HG03025 (cell line): ENCODE results near the gene EXOC4.

Source experiments
- ATAC-seq: cut with Tn5 transposase; IDR thresholded peaks from one replicate; pipeline ENCODE4 v1.9.1; 2021; ENCODE audit warnings: mild to moderate bottlenecking, moderate library complexity; ENCODE audit not compliant: unreplicated experiment, low FRiP score

The EXOC4 gene

GRCh38 chr7:133727476-133728214, 474.8 kb downstream of the EXOC4 start:
- no peak for ATAC-seq

GRCh38 chr7:133730360-133730759, 477.5 kb downstream of the EXOC4 start:
- no peak for ATAC-seq

DNA sequence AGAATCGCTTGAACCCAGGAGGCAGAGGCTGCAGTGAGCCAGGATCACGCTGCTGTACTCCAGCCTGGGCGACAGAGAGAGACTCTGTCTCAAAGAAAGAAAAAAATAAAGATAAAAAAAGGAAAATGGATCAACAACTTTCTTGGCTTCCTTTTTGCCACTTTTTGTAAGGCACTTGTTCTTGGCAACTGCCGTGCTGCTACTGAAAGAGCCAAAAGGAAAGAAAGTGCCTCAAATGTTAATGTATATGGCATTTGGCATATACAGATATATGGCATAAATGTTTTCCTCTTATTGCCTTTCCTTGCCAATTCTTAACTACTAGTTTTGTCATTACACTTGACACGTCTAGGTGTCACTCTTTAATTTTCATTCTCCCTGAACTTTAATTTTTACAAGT, 480.5 kb downstream of the EXOC4 start:
- no peak for ATAC-seq

DNA sequence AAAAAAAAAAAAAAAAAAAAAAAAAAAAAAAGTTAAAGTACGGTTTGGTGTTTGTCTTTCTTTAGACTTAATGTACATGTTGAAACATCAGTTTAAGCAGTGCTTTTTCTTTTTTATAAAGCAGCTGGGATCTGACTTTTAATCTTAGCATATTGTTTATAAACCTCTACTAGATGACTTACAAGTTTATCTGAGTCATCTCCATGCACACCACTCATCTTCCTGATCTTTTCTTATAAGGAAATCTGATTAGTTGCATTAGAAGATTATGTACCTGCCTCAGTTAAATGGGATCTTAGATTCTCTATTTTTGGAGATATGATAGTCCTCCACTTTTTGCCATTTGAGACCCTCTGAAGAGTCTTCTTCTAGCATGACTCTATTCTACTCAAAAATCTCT, 482.3 kb downstream of the EXOC4 start:
- no peak for ATAC-seq

GRCh38 chr7:133739817-133740216, 486.9 kb downstream of the EXOC4 start:
- no peak for ATAC-seq

- no peak for ATAC-seq
Measured at GRCh38 chr7:133741078-133741477, 488.2 kb downstream of the EXOC4 start.

DNA sequence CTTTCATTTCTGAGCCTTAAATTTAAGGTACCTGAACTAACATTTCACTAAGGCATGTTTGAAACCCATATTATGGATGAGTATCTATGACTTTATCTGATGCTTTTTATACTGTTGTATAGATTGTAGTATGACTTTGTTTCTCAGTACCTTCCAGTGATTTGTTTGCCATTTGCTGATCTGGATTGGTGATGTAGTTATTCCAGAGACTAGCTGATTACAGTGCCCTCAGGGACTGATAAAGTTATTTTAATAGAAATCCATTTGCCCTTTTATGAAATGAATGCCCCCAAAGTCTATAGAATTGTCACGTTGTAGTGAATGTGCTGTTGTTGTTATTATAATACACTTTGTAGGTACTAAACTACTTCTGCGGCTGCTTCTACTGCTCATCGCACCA, 488.8 kb downstream of the EXOC4 start:
- no peak for ATAC-seq

DNA sequence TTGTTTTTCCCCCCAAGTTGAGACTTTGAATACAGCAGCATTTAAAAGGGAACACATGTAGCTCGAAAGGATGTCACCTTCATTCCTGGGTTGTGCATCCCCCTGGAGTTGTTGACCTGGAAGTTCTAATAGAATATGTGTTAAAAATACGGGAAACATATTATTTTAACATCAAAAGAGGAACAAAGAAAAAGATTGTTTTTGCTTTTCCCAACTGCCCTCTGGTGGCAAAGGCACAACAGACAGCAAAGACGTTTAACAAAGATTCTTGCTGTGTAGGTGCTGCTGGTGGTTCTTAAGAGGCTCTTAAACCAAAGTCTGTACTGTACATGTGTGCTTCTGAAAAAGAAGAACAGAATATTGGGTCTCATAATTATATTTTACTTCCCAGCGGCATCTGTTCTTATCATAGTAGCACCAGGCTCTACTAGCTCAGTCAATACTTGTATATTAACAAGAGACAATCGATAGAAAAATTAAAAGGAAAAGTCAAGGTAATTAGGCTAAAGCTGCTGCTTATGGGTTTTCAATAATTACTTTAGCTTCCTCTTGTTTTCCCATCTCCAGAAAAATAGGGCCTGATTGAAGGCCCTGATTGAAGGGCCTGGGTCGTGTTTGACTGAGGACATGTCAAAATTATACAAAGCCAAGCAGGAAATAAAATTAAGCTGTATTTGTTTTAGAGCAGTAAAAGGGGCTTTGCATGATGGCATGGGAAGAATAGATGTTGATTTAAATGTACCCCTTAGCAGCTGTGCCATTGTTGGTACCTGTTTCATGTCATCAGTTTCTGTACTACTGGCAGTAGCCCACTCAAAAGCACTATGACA, 490.0 kb downstream of the EXOC4 start:
- no peak for ATAC-seq

DNA sequence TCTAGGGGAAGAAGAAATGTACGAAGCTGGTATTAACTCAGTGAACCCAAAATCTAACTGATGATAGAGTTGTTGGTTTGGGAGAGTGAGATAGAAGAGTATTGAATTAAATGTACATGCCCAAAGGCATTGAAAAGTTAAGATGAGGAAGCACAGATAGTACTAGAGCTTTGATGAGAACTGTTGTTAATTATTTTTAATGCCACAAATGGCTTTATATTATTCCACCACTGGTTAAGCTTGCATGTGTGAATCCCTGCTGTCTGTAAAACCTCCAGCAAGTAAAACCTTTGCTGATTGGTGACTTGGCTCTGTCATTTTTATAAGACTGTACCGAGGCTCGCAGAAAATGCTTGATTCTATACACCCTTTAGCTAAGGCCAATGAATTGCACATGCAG, 491.6 kb downstream of the EXOC4 start:
- ATAC-seq = no peak

DNA sequence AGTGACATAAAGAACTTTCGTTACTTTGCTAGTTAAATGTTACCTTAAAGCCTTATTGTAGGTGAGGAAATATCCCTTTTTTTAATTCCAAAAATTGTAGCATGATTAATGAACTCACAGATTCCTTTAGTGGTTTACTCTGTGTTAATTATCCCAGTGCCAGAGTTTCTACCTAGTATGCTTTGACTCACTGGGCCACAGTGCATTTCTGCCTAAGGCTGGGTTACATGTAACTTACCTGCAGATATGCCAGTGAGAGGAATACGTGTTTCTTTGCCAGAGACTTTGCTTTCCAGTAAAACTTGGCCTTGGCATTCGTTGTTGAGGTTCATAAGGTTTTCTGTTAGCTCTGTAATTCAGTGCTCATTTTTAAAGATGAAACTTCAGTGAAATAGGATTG, 493.4 kb downstream of the EXOC4 start:
- ATAC-seq = no peak

- no peak for ATAC-seq
Measured at GRCh38 chr7:133746847-133747246, 494.0 kb downstream of the EXOC4 start.

- no peak for ATAC-seq
Measured at GRCh38 chr7:133748443-133749407, 495.8 kb downstream of the EXOC4 start.

DNA sequence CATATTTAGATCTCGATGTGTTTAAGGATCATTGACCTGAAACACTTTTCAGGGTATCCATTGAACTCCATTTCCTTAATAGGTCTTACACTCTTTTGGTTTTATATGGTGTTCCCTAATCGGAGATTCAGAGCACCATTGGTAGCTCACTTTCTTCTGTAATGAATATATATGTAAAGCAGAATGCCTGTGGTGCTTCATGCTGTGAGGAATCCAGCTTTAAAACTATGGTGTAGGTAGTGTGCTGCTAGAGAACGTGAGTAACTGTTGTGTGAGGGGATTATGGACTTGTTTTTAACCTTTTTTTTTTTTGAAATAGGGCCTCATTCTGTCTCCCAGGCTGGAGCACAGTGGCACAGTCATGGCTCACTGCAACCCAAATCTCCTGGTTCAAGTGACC, 497.4 kb downstream of the EXOC4 start:
- ATAC-seq = no peak

DNA sequence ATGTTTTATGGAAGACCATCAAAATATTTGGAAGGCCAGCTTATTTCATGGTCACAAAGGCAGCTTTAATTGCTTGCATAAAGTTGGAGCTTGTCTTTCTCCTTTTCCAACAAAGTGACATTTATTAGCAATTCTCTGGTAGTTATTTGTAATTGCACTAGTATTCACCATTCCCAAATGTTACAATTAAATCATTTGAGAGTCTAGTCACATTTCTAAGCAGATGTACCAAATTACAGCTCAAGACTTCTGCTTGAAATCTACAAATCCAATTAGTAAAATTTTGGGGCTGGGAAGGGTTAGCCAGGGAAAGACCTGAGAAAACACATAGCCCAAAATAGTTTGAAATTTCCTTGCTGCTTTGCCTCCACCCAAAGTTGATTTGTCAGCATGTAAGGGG, 498.2 kb downstream of the EXOC4 start:
- no peak for ATAC-seq

DNA sequence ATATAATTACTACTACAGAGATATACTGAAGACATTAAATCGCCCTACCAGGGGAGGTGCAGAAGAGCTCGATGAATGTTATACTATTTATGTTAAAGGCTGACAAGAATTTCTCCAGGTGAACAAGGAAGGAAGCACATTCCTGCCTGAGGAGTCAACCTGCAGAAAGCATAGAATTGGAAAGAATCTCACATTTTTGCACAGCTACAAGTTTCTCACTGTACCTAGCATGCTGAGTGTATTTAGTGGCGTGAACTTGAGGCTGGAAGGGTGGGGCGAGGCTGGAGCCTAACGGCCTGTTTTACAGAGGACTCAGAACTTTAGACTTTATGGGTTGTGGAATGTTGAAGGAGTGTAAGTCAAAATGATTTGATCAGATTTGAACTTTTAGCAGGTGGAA, 500.6 kb downstream of the EXOC4 start:
- no peak for ATAC-seq

- ATAC-seq = no peak
Measured at GRCh38 chr7:133754708-133755107, 501.8 kb downstream of the EXOC4 start.

DNA sequence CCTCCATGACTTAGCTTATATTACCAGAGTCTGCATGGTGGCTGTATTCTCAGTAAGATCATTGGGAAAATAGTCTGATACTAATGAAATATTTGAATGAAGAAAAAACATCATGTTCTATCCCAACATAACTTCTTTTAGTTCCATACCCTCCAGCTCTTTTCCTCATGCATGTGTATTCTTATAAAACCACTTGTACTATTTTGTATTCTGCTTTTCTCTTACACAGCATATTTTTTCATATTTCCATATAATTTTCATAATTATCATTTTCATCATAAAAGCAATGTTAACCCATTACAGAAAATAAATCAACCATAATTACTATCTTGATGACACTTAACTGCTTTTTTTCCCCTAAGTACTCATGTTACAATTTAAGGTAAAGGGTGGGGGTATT, 503.0 kb downstream of the EXOC4 start:
- ATAC-seq = no peak

- ATAC-seq = no peak
Measured at GRCh38 chr7:133761443-133761842, 508.6 kb downstream of the EXOC4 start.

- no peak for ATAC-seq
Measured at GRCh38 chr7:133763076-133763640, 510.3 kb downstream of the EXOC4 start.

GRCh38 chr7:133769668-133770067, 516.8 kb downstream of the EXOC4 start:
- no peak for ATAC-seq
